Smooth muscle cell (in vitro differentiated cells): ENCODE results near the gene MIS18A. TPM values are rescaled to one million over a fixed set of nuclear protein-coding genes. Genes with fewer than 3 reads are reported as not detected.
"Not testable (repeated sequence)": the region's sequence is repeated elsewhere in the genome, so short reads cannot be mapped to it uniquely, and the experiment has no call there.

Experiments used
- DNase-seq: peaks from one replicate; lab custom pipeline; 2025; ENCODE audit not compliant: unreplicated experiment; lab: John Stamatoyannopoulos, UW
- H2AFZ ChIP-seq: fragments of 200-600 bp; sonication (generic); 2 replicates; pipeline ENCODE4 v1.6.0; 2016; ENCODE audit warnings: antibody characterized with exemption, low read depth, mild to moderate bottlenecking
- H3F3A ChIP-seq: fragments of 200-600 bp; sonication (generic); 2 replicates; pipeline ENCODE4 v1.6.0; 2017; ENCODE audit warnings: antibody characterized with exemption, low read depth
- H3K27ac ChIP-seq: fragments of 200-600 bp; sonication (generic); 2 replicates; pipeline ENCODE4 v1.5.1; 2016; ENCODE audit warnings: low read depth, mild to moderate bottlenecking
- H3K27me3 ChIP-seq: fragments of 200-600 bp; sonication (generic); 2 replicates; pipeline ENCODE4 v1.6.1; 2016; ENCODE audit warnings: low read depth, mild to moderate bottlenecking
- H3K36me3 ChIP-seq: fragments of 200-600 bp; sonication (generic); 2 replicates; pipeline ENCODE4 v1.5.1; 2016; ENCODE audit warnings: low read depth
- H3K4me1 ChIP-seq: fragments of 200-600 bp; sonication (generic); 2 replicates; pipeline ENCODE4 v1.5.1; 2016; ENCODE audit warnings: low read depth
- H3K4me2 ChIP-seq: fragments of 200-600 bp; sonication (generic); 2 replicates; pipeline ENCODE4 v1.6.0; 2016; ENCODE audit warnings: mild to moderate bottlenecking
- H3K4me3 ChIP-seq: fragments of 200-600 bp; sonication (generic); 2 replicates; pipeline ENCODE4 v1.5.1; 2016; ENCODE audit warnings: mild to moderate bottlenecking
- H3K79me2 ChIP-seq: fragments of 200-600 bp; sonication (generic); 2 replicates; pipeline ENCODE4 v1.6.0; 2016; ENCODE audit warnings: low read depth, mild to moderate bottlenecking
- H3K9ac ChIP-seq: fragments of 200-600 bp; sonication (generic); 2 replicates; pipeline ENCODE4 v1.6.0; 2016; ENCODE audit warnings: low read depth
- H3K9me3 ChIP-seq: fragments of 200-600 bp; sonication (generic); replicated peaks from 2 replicates; pipeline ENCODE4 v1.5.1; 2016; ENCODE audit warnings: low read depth
- H4K20me1 ChIP-seq: fragments of 200-600 bp; sonication (generic); 2 replicates; pipeline ENCODE4 v1.6.0; 2016; ENCODE audit warnings: low read depth
- WGBS: methylation state at CpG from one replicate; pipeline ENCODE4 v1.1.7; 2016; ENCODE audit warnings: low lambda C conversion rate; 5-methylcytosine and 5-hydroxymethylcytosine counted together
- polyA plus RNA-seq: library from polyadenylated mRNA; unstranded; fragments of >200 nt; fragmentation: Nextera tagmentation; extraction: Ambion mirVana; gene quantifications from 2 replicates; pipeline ENCODE4 v1.2.1, GENCODE V29; 2016
- total RNA-seq: library from RNA; depleted of rRNA; stranded (reverse); fragments of >200 nt; gene quantifications from 2 replicates; pipeline ENCODE4 v1.2.3, GENCODE V29; 2014
- TF ChIP-seq, protein P1 (sequence below): fragments of 200-600 bp; sonication (generic); IDR thresholded peaks from 2 replicates; pipeline ENCODE4 v1.5.1; 2017; ENCODE audit warnings: borderline replicate concordance, mild to moderate bottlenecking, antibody characterized with exemption; ENCODE audit not compliant: insufficient read depth, poor library complexity, severe bottlenecking

MIS18A gene
- total and polyA plus RNA-seq, 2 experiments from 2014 or later = 9.4 to 20.0 TPM

DNA sequence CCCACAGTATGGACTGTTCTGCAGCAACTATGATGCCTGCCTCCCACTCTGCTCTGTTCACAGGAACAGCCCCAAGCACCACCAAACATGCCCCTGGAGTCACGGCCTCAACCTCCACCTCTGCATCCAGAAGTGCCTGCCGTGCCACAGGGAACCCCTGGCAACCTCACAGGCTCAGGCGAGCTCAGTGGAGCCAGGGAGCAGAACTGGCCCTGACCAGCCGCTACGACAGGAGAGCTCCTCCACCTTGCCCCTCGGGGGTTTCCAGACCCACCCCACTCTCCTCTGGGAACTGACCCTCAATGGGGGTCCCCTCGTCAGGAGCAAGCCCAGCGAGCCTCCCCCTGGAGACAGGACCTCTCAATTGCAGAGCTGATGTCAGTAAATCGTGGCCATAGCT is 32.8 kb upstream of the MIS18A start:
- DNase-seq = no peak

DNA sequence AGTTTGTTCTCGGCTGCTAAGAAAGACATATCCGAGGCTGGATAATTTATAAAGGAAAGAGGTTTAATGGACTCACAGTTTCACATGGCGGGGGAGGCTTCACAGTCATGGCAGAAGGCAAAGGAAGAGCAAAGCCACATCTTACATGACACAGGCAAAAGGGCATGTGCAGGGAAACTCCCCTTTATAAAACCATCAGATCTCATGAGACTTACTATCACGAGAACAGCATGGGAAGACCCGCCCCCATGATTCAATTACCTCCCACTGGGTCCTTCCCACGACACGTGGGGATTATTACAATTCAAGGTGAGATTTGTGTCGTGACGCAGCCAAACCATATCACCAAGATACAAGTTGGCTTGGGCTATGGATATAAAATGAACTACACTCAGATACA is 32.1 kb upstream of the MIS18A start:
- H4K20me1 ChIP-seq, H3K9ac ChIP-seq, DNase-seq, H3K9me3 ChIP-seq, H3K27me3 ChIP-seq, H3K27ac ChIP-seq, H3F3A ChIP-seq, H3K4me1 ChIP-seq, H3K79me2 ChIP-seq, H3K36me3 ChIP-seq, H3K4me3 ChIP-seq, H3K4me2 ChIP-seq, H2AFZ ChIP-seq: not testable (repeated sequence)
- whole genome bisulfite sequencing = 97% methylated on average over 9 of the region's 9 CpGs

More for the DNA sequence above, 32.8 kb upstream of the MIS18A start:
- Histone ChIP-seq H3K9ac (no peak overlapping the region), H3K27ac (no peak overlapping the region), H3K4me1 (no peaks in the 10 kb centered on the region), H3F3A (no peaks in the 10 kb centered on the region), H3K9me3 (no peaks in the 10 kb centered on the region), H3K4me2 (no peak overlapping the region), H4K20me1 (no peaks in the 10 kb centered on the region), H2AFZ (no peak overlapping the region), H3K4me3 (no peak overlapping the region), H3K36me3 (no peaks in the 10 kb centered on the region), H3K27me3 (no peaks in the 10 kb centered on the region), H3K79me2 (no peaks in the 10 kb centered on the region)
- 95% methylated on average over 9 of the region's 9 CpGs for WGBS
- TF ChIP-seq, protein P1, sequence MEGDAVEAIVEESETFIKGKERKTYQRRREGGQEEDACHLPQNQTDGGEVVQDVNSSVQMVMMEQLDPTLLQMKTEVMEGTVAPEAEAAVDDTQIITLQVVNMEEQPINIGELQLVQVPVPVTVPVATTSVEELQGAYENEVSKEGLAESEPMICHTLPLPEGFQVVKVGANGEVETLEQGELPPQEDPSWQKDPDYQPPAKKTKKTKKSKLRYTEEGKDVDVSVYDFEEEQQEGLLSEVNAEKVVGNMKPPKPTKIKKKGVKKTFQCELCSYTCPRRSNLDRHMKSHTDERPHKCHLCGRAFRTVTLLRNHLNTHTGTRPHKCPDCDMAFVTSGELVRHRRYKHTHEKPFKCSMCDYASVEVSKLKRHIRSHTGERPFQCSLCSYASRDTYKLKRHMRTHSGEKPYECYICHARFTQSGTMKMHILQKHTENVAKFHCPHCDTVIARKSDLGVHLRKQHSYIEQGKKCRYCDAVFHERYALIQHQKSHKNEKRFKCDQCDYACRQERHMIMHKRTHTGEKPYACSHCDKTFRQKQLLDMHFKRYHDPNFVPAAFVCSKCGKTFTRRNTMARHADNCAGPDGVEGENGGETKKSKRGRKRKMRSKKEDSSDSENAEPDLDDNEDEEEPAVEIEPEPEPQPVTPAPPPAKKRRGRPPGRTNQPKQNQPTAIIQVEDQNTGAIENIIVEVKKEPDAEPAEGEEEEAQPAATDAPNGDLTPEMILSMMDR = no peak

DNA sequence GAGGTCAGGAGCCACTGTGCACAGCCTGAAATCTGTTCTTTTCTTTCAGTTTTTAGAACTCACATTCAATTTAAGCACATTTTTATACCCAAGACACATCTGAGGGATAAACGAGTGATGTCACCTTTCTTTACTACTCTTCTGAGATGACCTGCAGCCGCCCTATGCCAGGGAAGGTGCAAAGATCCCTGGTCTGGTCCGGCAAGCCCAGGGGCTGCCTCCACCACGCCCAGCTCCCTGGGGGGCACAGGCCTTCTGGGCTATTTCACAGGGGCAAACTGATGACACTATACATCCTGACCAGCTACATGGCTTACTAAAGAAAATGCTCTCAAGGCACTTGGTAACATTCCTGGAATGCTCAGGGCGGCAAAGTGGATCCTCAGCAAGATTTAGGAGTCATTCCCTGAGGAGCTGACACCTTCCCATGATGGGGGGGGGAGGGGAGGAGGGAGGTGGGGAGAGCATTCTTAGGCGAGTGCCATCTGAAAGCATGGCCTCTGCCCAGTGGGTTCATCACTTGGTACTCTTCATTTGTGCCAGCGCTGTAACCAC is 31.1 kb upstream of the MIS18A start:
- TF ChIP-seq, protein P1 = no peak
- no peaks in the 10 kb centered on the region for H3K27me3 ChIP-seq
- no peak overlapping the region for H3K4me3 ChIP-seq
- no peaks in the 10 kb centered on the region for H3K36me3 ChIP-seq
- H4K20me1 ChIP-seq = no peaks in the 10 kb centered on the region
- H3K4me1 ChIP-seq = no peaks in the 10 kb centered on the region
- H2AFZ ChIP-seq = no peak overlapping the region
- no peaks in the 10 kb centered on the region for H3K79me2 ChIP-seq
- H3K4me2 ChIP-seq = no peak overlapping the region
- no peak for DNase-seq
- 85% methylated on average over 7 of the region's 7 CpGs for WGBS
- H3K9ac ChIP-seq = no peak overlapping the region
- no peaks in the 10 kb centered on the region for H3K9me3 ChIP-seq
- no peaks in the 10 kb centered on the region for H3F3A ChIP-seq
- no peak overlapping the region for H3K27ac ChIP-seq

DNA sequence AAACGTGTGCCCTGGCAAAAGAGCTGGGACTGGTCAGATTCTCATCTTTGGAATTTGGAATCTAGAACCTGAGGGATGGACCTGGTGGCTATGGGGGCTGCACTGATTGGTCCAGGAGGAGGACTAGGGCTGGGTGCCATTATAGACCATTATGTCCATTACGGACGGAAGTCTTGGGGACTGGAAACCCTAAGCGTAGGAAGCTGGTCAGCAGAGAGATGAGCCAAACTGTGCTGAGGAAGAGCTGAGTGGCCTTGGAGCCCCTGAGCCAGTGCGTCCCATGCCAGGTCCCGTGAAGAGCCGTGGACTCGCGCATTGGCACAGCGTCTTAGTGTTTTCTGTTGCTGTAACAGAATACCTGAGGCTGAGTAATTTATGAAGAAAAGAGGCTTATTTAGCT is 29.8 kb upstream of the MIS18A start:
- no peaks in the 10 kb centered on the region for H3K27me3 ChIP-seq
- H3K36me3 ChIP-seq = no peaks in the 10 kb centered on the region
- H3K9ac ChIP-seq = no peak overlapping the region
- H3K79me2 ChIP-seq = no peaks in the 10 kb centered on the region
- H4K20me1 ChIP-seq = no peaks in the 10 kb centered on the region
- no peaks in the 10 kb centered on the region for H3F3A ChIP-seq
- no peak overlapping the region for H3K4me3 ChIP-seq
- H3K4me1 ChIP-seq = no peaks in the 10 kb centered on the region
- TF ChIP-seq, protein P1 = no peak
- no peak for DNase-seq
- WGBS = 94% methylated on average over 10 of the region's 10 CpGs
- H3K4me2 ChIP-seq = no peak overlapping the region
- H3K9me3 ChIP-seq = no peaks in the 10 kb centered on the region
- H2AFZ ChIP-seq = no peak overlapping the region
- H3K27ac ChIP-seq = no peak overlapping the region
